Stimulated activated CD4-positive, alpha-beta T cell treated with anti-CD3 and anti-CD28 coated beads, Interleukin-12 subunit alpha, Interleukin-12 subunit beta, amount 100 ng/mL, for 24 hours (primary cell): Measurements from ENCODE around the gene ANKRD40CL.
A peak's percentile ranks its signal among the peaks of the same experiment; 100 is the strongest.

Experiments
- DNase-seq, 2 experiments: peaks; one replicate each; pipeline ENCODE4 v3.0.0-alpha.2; 2020; ENCODE audit warnings: low read depth in 2 of 2

The ANKRD40CL gene

GRCh38 chr17:50787106-50787505, 19.8 kb upstream of the ANKRD40CL start:
- no peak for DNase-seq

- no peak for DNase-seq
Observed at GRCh38 chr17:50785946-50786570, 18.7 kb upstream of the ANKRD40CL start.

- DNase-seq = no peak
Observed at GRCh38 chr17:50785126-50785525, 17.8 kb upstream of the ANKRD40CL start.

- DNase-seq = no peak
Observed at GRCh38 chr17:50783905-50784304, 16.6 kb upstream of the ANKRD40CL start.

- peak; percentile 65 to 80 for DNase-seq
Observed at GRCh38 chr17:50783193-50783660, 15.9 kb upstream of the ANKRD40CL start.

GRCh38 chr17:50781167-50781566, 13.8 kb upstream of the ANKRD40CL start:
- no peak for DNase-seq

GRCh38 chr17:50779747-50780353, 12.5 kb upstream of the ANKRD40CL start:
- peak in 1 of 2 experiments; percentile 8 for DNase-seq

- DNase-seq = no peak
Observed at GRCh38 chr17:50778988-50779387, 11.7 kb upstream of the ANKRD40CL start.

GRCh38 chr17:50778471-50778870, 11.2 kb upstream of the ANKRD40CL start:
- DNase-seq = no peak

GRCh38 chr17:50775926-50776325, 8.6 kb upstream of the ANKRD40CL start:
- DNase-seq = no peak

- no peak for DNase-seq
Observed at GRCh38 chr17:50774225-50774803, 7.0 kb upstream of the ANKRD40CL start.

GRCh38 chr17:50771991-50772785, 4.9 kb upstream of the ANKRD40CL start:
- no peak for DNase-seq

GRCh38 chr17:50770346-50770745, 3.0 kb upstream of the ANKRD40CL start:
- DNase-seq = no peak

GRCh38 chr17:50769884-50770283, 2.6 kb upstream of the ANKRD40CL start:
- DNase-seq = no peak

- no peak for DNase-seq
Observed at GRCh38 chr17:50768346-50768761, 1.0 kb upstream of the ANKRD40CL start.

GRCh38 chr17:50767030-50767429, 288 bp downstream of the ANKRD40CL start:
- no peak for DNase-seq

GRCh38 chr17:50766222-50767023, 895 bp downstream of the ANKRD40CL start:
- DNase-seq = no peak

- DNase-seq = no peak
Observed at GRCh38 chr17:50765454-50766221, 1.7 kb downstream of the ANKRD40CL start.

GRCh38 chr17:50764734-50765149, 2.6 kb downstream of the ANKRD40CL start:
- no peak for DNase-seq

GRCh38 chr17:50763716-50764475, 3.4 kb downstream of the ANKRD40CL start:
- no peak for DNase-seq
